ENCODE results near the gene FAM9A.

The FAM9A gene

GRCh38 chrX:8801041-8801599 lies at the start of gene FAM9A:
FAM9A (minus strand) TSS chrX:8801383; CDS start chrX:8800171, 1,212 bp downstream.
- DNase-seq (ENCODE audit: low read depth): no peak

- no peak for DNase-seq (ENCODE audit: low read depth)
These were observed 49.3 kb upstream of the FAM9A start for GRCh38 chrX:8850478-8850877.

- no peak for DNase-seq (ENCODE audit: low read depth)
These were observed 48.8 kb upstream of the FAM9A start for GRCh38 chrX:8849945-8850344.

- no peak for DNase-seq (ENCODE audit: low read depth)
These were observed 48.3 kb upstream of the FAM9A start for GRCh38 chrX:8849458-8849857.

GRCh38 chrX:8848911-8849310 lies 47.7 kb upstream of the FAM9A start:
- no peak for DNase-seq (ENCODE audit: low read depth)

- no peak for DNase-seq (ENCODE audit: low read depth)
These were observed 47.3 kb upstream of the FAM9A start for GRCh38 chrX:8848441-8848840.

GRCh38 chrX:8847360-8847759 lies 46.2 kb upstream of the FAM9A start:
- DNase-seq (ENCODE audit: low read depth): no peak

GRCh38 chrX:8846266-8846665 lies 45.1 kb upstream of the FAM9A start:
- DNase-seq (ENCODE audit: low read depth): no peak

- no peak for DNase-seq (ENCODE audit: low read depth)
These were observed 44.3 kb upstream of the FAM9A start for GRCh38 chrX:8845469-8845868.

- DNase-seq (ENCODE audit: low read depth): no peak
These were observed 43.9 kb upstream of the FAM9A start for GRCh38 chrX:8845060-8845459.

GRCh38 chrX:8844157-8844556 lies 43.0 kb upstream of the FAM9A start:
- DNase-seq (ENCODE audit: low read depth): no peak

- no peak for DNase-seq (ENCODE audit: low read depth)
These were observed 40.7 kb upstream of the FAM9A start for GRCh38 chrX:8841911-8842310.

GRCh38 chrX:8834392-8834791 lies 33.2 kb upstream of the FAM9A start:
- DNase-seq (ENCODE audit: low read depth): no peak

- DNase-seq (ENCODE audit: low read depth): no peak
These were observed 31.6 kb upstream of the FAM9A start for GRCh38 chrX:8832582-8833378.

GRCh38 chrX:8823698-8824097 lies 22.5 kb upstream of the FAM9A start:
- no peak for DNase-seq (ENCODE audit: low read depth)

GRCh38 chrX:8822002-8822401 lies 20.8 kb upstream of the FAM9A start:
- DNase-seq (ENCODE audit: low read depth): no peak

GRCh38 chrX:8820910-8821527 lies 19.8 kb upstream of the FAM9A start:
- no peak for DNase-seq (ENCODE audit: low read depth)

- DNase-seq (ENCODE audit: low read depth): no peak
These were observed 14.4 kb upstream of the FAM9A start for GRCh38 chrX:8815460-8816065.

GRCh38 chrX:8813036-8813435 lies 11.9 kb upstream of the FAM9A start:
- DNase-seq (ENCODE audit: low read depth): no peak

GRCh38 chrX:8811611-8812010 lies 10.4 kb upstream of the FAM9A start:
- DNase-seq (ENCODE audit: low read depth): no peak

- DNase-seq (ENCODE audit: low read depth): no peak
These were observed 7.5 kb upstream of the FAM9A start for GRCh38 chrX:8808661-8809060.

GRCh38 chrX:8805974-8806373 lies 4.8 kb upstream of the FAM9A start:
- DNase-seq (ENCODE audit: low read depth): no peak

- no peak for DNase-seq (ENCODE audit: low read depth)
These were observed 3.9 kb upstream of the FAM9A start for GRCh38 chrX:8805046-8805445.

Measured in stimulated activated CD8-positive, alpha-beta memory T cell treated with anti-CD3 and anti-CD28 coated beads, Interleukin-15, amount 100 ng/mL, for 24 hours (primary cell).